GM10266 (cell line): ENCODE data around the gene FLYWCH1.
"Not testable (repeated sequence)": the region's sequence is repeated elsewhere in the genome, so short reads cannot be mapped to it uniquely, and the experiment has no call there.

ENCODE experiments used
- DNase-seq: peaks from one replicate; pipeline ENCODE4 v3.0.0; 2012; ENCODE audit errors: extremely low spot score
- TF ChIP-seq, protein P1 (sequence below): IDR thresholded peaks from 2 replicates; pipeline ENCODE4 v1.5.1; 2012; ENCODE audit warnings: mild to moderate bottlenecking, low read depth; ENCODE audit not compliant: control insufficient read depth, insufficient read depth; ENCODE audit errors: missing control alignments

Gene FLYWCH1

DNA sequence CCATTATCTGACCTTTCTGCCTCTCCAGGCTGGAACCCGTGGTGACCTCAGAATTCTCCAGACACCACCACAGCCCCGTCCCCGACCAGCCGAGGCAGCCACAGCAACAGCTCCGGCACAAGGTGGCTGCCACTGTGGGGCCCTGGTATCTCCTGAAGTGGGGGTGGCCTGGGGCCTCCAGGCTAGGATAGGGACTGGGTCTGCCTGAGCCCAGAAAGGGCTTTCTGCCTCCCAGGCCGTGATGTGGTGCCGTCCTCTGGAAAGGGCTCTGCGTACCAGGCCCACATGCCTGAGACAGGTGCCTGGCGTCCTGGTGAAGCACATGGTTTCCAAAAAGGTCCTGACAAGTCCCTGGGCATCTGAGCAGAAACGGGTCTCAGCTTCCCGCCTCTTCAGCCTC, 17.1 kb downstream of the FLYWCH1 start:
- TF ChIP-seq, protein P1, sequence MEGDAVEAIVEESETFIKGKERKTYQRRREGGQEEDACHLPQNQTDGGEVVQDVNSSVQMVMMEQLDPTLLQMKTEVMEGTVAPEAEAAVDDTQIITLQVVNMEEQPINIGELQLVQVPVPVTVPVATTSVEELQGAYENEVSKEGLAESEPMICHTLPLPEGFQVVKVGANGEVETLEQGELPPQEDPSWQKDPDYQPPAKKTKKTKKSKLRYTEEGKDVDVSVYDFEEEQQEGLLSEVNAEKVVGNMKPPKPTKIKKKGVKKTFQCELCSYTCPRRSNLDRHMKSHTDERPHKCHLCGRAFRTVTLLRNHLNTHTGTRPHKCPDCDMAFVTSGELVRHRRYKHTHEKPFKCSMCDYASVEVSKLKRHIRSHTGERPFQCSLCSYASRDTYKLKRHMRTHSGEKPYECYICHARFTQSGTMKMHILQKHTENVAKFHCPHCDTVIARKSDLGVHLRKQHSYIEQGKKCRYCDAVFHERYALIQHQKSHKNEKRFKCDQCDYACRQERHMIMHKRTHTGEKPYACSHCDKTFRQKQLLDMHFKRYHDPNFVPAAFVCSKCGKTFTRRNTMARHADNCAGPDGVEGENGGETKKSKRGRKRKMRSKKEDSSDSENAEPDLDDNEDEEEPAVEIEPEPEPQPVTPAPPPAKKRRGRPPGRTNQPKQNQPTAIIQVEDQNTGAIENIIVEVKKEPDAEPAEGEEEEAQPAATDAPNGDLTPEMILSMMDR = no peak
- DNase-seq = peak; percentile 15

GRCh38 chr16:2929693-2930092, 18.0 kb downstream of the FLYWCH1 start:
- DNase-seq = no peak
- TF ChIP-seq, protein P1 = no peak

DNA sequence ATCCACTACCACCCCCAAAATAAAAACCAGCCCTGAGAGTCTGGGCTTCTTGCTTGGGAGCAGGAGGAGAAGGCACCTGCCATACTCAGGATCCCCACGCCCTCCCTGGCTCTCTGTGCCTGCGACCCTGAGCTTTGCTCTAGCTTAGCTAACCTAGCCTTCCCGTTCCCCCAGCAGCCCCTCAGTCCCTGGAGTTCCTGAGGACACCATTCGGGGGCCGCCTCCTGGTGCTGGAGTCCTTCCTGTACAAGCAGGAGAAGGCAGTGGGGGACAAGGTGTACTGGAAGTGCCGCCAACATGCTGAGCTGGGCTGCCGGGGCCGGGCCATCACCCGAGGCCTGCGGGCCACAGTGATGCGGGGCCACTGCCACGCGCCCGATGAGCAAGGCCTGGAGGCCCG, 18.5 kb downstream of the FLYWCH1 start:
- no peak for DNase-seq
- TF ChIP-seq, protein P1 = no peak

DNA sequence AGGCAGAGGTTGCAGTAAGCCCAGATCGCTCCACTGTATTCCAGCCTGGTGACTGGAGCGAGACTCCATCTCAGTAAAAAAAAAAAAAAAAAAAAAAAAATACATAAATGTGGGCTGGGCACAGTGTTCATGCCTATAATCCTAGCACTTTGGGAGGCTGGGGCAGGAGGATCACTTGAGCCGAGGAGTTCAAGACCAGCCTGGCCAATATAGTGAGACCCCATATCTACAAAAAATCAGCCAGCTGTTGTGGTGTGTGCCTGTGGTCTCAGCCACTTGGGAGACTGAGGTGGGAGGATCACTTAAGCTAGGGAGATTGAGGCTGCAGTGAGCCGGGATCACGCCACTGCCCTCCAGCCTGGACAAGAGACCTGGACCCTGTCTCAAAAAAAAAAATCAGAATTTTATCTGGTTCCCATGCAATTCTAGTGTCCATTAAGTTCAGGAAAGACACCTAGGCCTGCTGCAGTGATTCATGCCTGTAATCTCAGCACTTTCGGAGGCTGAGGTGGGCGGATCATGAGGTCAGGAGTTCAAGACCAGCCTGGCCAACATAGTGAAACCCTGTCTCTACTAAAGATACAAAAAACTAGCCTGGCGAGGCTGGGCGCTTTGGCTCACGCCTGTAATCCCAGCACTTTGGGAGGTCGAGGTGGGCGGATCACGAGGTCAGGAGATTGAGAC, 19.6 kb downstream of the FLYWCH1 start:
- DNase-seq = not testable (repeated sequence)

DNA sequence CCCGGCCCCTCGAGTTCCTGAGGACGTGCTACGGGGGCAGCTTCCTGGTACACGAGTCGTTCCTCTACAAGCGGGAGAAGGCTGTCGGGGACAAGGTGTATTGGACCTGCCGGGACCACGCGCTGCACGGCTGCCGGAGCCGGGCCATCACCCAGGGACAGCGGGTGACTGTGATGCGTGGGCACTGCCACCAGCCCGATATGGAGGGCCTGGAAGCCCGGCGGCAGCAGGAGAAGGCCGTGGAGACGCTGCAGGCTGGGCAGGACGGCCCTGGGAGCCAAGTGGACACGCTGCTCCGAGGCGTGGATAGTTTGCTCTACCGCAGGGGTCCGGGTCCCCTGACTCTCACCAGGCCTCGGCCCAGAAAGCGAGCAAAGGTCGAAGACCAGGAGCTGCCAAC, 21.4 kb downstream of the FLYWCH1 start:
- no peak for DNase-seq
- TF ChIP-seq, protein P1 = no peak

DNA sequence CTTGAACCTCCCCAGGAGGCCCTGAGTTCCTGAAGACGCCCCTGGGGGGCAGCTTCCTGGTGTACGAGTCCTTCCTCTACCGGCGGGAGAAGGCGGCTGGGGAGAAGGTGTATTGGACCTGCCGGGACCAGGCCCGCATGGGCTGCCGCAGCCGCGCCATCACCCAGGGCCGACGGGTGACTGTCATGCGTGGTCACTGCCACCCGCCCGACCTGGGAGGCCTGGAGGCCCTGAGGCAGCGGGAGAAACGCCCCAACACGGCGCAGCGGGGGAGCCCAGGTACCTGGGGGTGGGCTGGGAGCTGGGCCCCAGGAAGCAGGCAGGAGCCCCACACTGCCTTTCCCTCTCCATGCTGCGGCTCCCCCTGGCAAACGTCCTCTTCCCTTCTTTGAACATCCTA, 22.0 kb downstream of the FLYWCH1 start:
- TF ChIP-seq, protein P1 = no peak
- DNase-seq = no peak

- TF ChIP-seq, protein P1 = no peak
- DNase-seq = peak; percentile 14
These were observed 22.7 kb downstream of the FLYWCH1 start for GRCh38 chr16:2934450-2934849.
